ENCODE data around the gene PKHD1. TPM values are rescaled to one million over a fixed set of nuclear protein-coding genes. Genes with fewer than 3 reads are reported as not detected.

PKHD1 gene
- total and polyA plus RNA-seq, 2 of the 8 experiments (the other 6 are each of a cell fraction or from before 2014, with no cell fraction given): 0.06 to 0.09 TPM

GRCh38 chr6:51775942-51776860, 311.2 kb downstream of the PKHD1 start (continued):
- TF ChIP-seq CHD7 (IDR thresholded peaks at IDR 0.05; ENCODE audit: insufficient replicate concordance, low read length): no peak
- TF ChIP-seq EP300 (IDR thresholded peaks at IDR 0.05; ENCODE audit: borderline replicate concordance in 1 of 2, low read depth in 2 of 2, low read length in 2 of 2): no peak
- no peak for TF ChIP-seq EZH2 (IDR thresholded peaks at IDR 0.05; ENCODE audit: low read depth, low read length, severe bottlenecking)
- TF ChIP-seq TEAD4 (IDR thresholded peaks at IDR 0.05; ENCODE audit: low read depth, low read length): no peak
- TF ChIP-seq RBBP5 (IDR thresholded peaks at IDR 0.05; ENCODE audit: borderline replicate concordance, low read depth, low read length): no peak
- no peak for TF ChIP-seq RFX5 (IDR thresholded peaks at IDR 0.05; ENCODE audit: borderline replicate concordance, low read depth, low read length)

Data from H1 (cell line).